ENCODE results near the gene PRKCB.

PRKCB gene

DNA sequence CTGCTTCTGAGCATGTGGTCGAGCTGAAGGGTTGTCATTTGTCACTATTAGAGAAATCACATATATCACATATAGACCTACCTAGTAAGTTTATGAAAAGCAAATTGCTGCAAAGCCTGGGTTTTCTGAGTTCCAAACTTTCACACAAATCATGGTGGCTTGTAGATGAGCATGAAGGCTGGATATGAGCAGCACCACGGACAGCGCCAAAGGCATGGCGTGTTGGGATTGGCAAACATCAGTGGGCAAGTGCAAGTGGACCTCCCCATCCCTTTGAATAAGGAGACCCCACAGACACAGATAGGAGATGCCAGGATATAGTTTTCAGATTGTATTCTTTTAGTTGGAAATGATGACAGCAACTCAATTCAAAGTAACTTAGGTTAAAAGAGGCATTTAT, 342.7 kb downstream of the PRKCB start:
- H3K27me3 ChIP-seq (ENCODE audit: control insufficient read depth in 5 of 5, insufficient read depth in 4 of 5, low read length in 5 of 5) = peaks cover 0 to 3% (median 0%) of the 10 kb centered on the region in 5 donors
- no peaks in the 10 kb centered on the region for H3K4me1 ChIP-seq (ENCODE audit: control insufficient read depth in 5 of 5, insufficient read depth in 5 of 5, low read length in 5 of 5)
- no peaks in the 10 kb centered on the region for H3K9me3 ChIP-seq (ENCODE audit: control insufficient read depth in 5 of 5, low read length in 5 of 5)
- no peak overlapping the region for H3K27ac ChIP-seq (ENCODE audit: low read depth, low read length)
- H3K4me3 ChIP-seq (ENCODE audit: low read depth in 1 of 5, low read length in 5 of 5) = no peak overlapping the region
- H3K36me3 ChIP-seq (ENCODE audit: control insufficient read depth in 5 of 5, insufficient read depth in 5 of 5, low read length in 5 of 5) = no peaks in the 10 kb centered on the region
- no peak overlapping the region for H3K9ac ChIP-seq (ENCODE audit: low read length in 5 of 5)

DNA sequence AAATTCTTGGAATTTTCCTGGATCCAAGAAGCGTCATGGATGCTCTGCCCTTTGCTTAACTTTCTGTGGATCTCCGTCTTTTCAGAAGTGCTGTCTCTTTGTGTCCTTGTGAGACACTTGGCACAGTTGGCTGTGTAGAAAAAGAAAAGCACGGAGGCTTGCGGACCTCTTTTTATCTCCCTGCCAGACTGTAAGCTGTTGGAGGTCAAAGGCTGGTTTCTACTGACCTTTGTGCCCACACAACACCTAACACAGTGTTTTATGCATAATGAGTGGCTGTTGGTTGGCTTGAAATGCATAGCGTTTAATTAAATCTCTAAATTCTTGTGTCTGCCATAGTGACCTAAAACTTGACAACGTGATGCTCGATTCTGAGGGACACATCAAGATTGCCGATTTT, 344.7 kb downstream of the PRKCB start:
- Histone ChIP-seq H3K9ac (ENCODE audit: low read length in 5 of 5) (no peak overlapping the region), H3K4me3 (ENCODE audit: low read depth in 1 of 5, low read length in 5 of 5) (no peak overlapping the region), H3K27me3 (ENCODE audit: control insufficient read depth in 5 of 5, insufficient read depth in 4 of 5, low read length in 5 of 5) (peaks cover 0 to 2% (median 0%) of the 10 kb centered on the region in 5 donors), H3K36me3 (ENCODE audit: control insufficient read depth in 5 of 5, insufficient read depth in 5 of 5, low read length in 5 of 5) (no peaks in the 10 kb centered on the region), H3K4me1 (ENCODE audit: control insufficient read depth in 5 of 5, insufficient read depth in 5 of 5, low read length in 5 of 5) (no peaks in the 10 kb centered on the region), H3K9me3 (ENCODE audit: control insufficient read depth in 5 of 5, low read length in 5 of 5) (no peaks in the 10 kb centered on the region), H3K27ac (ENCODE audit: low read depth, low read length) (no peak overlapping the region)

DNA sequence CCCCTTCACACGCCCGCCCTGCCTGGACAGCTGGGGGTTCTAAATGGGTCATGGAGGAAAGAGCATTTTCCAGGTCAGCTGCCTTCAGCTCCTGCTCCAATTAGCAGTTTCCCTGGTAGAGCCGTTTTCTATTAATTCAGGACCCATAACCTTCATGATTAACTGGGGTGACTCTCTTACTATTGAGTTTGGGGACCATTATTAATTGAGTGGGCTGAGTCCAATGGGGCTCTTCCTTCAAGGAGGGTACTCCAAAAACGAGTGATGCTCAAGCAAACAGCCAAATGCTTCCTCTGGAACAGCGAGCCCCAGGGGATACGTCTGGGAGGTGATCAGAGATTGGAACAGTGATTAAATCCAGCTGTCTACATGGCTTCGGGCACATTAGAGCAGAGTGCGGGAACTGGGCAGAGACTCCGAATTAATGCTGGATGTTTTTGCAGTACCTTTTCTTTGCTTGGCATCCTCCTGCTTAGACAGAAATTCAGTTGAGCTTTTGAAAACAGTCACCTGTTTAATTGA, 352.3 kb downstream of the PRKCB start:
- H3K9me3 ChIP-seq (ENCODE audit: control insufficient read depth in 5 of 5, low read length in 5 of 5) = no peaks in the 10 kb centered on the region
- peaks cover 0 to 5% (median 0%) of the 10 kb centered on the region in 5 donors for H3K36me3 ChIP-seq (ENCODE audit: control insufficient read depth in 5 of 5, insufficient read depth in 5 of 5, low read length in 5 of 5)
- H3K4me3 ChIP-seq (ENCODE audit: low read depth in 1 of 5, low read length in 5 of 5) = no peak overlapping the region
- no peak overlapping the region for H3K9ac ChIP-seq (ENCODE audit: low read length in 5 of 5)
- H3K27me3 ChIP-seq (ENCODE audit: control insufficient read depth in 5 of 5, insufficient read depth in 4 of 5, low read length in 5 of 5) = peaks cover 0 to 2% (median 0%) of the 10 kb centered on the region in 5 donors
- H3K27ac ChIP-seq (ENCODE audit: low read depth, low read length) = no peak overlapping the region
- no peaks in the 10 kb centered on the region for H3K4me1 ChIP-seq (ENCODE audit: control insufficient read depth in 5 of 5, insufficient read depth in 5 of 5, low read length in 5 of 5)

DNA sequence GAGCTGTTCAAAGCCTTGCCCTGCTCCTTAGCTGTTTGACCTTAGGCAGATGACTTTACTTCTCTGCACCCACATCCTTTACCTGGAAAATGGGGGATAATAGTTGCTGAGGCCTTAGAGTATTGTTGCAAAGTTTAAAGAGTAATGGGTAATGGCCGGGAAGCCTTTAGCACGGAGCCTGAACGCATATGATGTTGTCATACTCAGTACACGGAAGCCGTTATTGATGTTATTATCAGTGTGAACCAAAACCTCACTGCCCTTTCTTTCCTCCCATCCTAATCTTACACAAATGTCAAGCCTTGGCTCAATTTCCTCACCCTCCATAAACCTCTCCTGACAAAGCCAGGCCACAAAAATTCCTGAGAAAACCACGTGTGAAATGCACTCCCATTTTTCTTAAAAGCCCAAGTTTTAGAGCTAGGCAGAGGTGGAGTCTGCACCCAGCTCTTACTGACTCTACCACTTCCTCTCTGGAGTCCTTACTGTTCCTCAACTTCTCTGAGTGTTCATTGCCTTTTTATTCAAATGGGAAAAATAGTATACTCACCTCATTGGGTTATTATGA, 353.1 kb downstream of the PRKCB start:
- Histone ChIP-seq H3K4me3 (ENCODE audit: low read depth in 1 of 5, low read length in 5 of 5) (no peak overlapping the region), H3K36me3 (ENCODE audit: control insufficient read depth in 5 of 5, insufficient read depth in 5 of 5, low read length in 5 of 5) (peaks cover 0 to 5% (median 0%) of the 10 kb centered on the region in 5 donors), H3K27ac (ENCODE audit: low read depth, low read length) (no peak overlapping the region), H3K4me1 (ENCODE audit: control insufficient read depth in 5 of 5, insufficient read depth in 5 of 5, low read length in 5 of 5) (no peaks in the 10 kb centered on the region), H3K9me3 (ENCODE audit: control insufficient read depth in 5 of 5, low read length in 5 of 5) (no peaks in the 10 kb centered on the region), H3K9ac (ENCODE audit: low read length in 5 of 5) (no peak overlapping the region), H3K27me3 (ENCODE audit: control insufficient read depth in 5 of 5, insufficient read depth in 4 of 5, low read length in 5 of 5) (peaks cover 0 to 2% (median 0%) of the 10 kb centered on the region in 5 donors)

DNA sequence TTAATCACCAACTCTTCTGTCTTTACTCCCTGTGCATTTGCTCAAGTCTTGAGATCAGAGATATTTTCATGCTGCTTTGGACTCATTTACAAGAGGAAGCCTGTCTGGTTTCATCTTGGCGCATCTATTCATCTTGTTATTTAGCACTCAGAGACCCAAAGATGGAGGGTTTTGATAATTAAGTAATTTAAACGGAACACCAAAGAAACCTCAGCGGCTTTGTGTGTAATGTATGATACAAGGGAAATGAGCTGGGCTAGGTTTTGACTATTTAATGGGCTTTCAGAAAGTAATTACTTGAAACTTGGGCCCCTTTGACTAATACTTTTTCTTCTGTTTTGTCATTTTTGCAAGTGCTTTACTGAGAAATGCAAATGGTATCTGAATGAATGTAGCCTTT, 354.2 kb downstream of the PRKCB start:
- Histone ChIP-seq H3K27ac (ENCODE audit: low read depth, low read length) (no peak overlapping the region), H3K9ac (ENCODE audit: low read length in 5 of 5) (no peak overlapping the region), H3K27me3 (ENCODE audit: control insufficient read depth in 5 of 5, insufficient read depth in 4 of 5, low read length in 5 of 5) (peaks cover 0 to 2% (median 0%) of the 10 kb centered on the region in 5 donors), H3K4me3 (ENCODE audit: low read depth in 1 of 5, low read length in 5 of 5) (no peak overlapping the region), H3K36me3 (ENCODE audit: control insufficient read depth in 5 of 5, insufficient read depth in 5 of 5, low read length in 5 of 5) (peaks cover 0 to 5% (median 0%) of the 10 kb centered on the region in 5 donors), H3K4me1 (ENCODE audit: control insufficient read depth in 5 of 5, insufficient read depth in 5 of 5, low read length in 5 of 5) (no peaks in the 10 kb centered on the region), H3K9me3 (ENCODE audit: control insufficient read depth in 5 of 5, low read length in 5 of 5) (no peaks in the 10 kb centered on the region)

DNA sequence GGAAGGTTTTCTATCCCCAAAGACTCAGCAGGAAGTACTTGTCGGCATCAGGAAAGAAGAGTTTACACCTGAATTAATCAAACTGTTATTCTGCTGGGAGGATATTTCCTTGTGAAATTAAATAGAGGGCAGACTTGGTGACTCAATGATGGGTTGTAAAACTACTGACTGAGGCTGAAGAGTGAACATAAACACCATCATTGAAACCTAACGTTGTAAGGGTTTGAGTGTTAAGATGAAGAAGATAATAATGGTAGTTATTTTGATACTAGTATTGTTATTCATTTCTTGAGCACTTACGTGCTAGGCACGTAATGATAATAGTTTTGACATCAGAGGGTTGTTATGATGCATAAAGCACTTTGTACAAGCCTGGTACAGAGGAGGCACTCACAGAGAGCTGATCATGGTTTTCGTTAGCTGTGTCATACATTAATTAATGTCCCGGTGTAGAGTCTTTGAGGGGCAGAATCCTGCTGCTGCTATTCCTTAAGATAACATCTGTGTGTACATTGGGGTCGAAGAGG, 356.2 kb downstream of the PRKCB start:
- Histone ChIP-seq H3K4me3 (ENCODE audit: low read depth in 1 of 5, low read length in 5 of 5) (no peak overlapping the region), H3K9me3 (ENCODE audit: control insufficient read depth in 5 of 5, low read length in 5 of 5) (no peaks in the 10 kb centered on the region), H3K27me3 (ENCODE audit: control insufficient read depth in 5 of 5, insufficient read depth in 4 of 5, low read length in 5 of 5) (peaks cover 0 to 2% (median 0%) of the 10 kb centered on the region in 5 donors), H3K4me1 (ENCODE audit: control insufficient read depth in 5 of 5, insufficient read depth in 5 of 5, low read length in 5 of 5) (no peaks in the 10 kb centered on the region), H3K36me3 (ENCODE audit: control insufficient read depth in 5 of 5, insufficient read depth in 5 of 5, low read length in 5 of 5) (peaks cover 0 to 5% (median 0%) of the 10 kb centered on the region in 5 donors), H3K27ac (ENCODE audit: low read depth, low read length) (no peak overlapping the region), H3K9ac (ENCODE audit: low read length in 5 of 5) (no peak overlapping the region)

DNA sequence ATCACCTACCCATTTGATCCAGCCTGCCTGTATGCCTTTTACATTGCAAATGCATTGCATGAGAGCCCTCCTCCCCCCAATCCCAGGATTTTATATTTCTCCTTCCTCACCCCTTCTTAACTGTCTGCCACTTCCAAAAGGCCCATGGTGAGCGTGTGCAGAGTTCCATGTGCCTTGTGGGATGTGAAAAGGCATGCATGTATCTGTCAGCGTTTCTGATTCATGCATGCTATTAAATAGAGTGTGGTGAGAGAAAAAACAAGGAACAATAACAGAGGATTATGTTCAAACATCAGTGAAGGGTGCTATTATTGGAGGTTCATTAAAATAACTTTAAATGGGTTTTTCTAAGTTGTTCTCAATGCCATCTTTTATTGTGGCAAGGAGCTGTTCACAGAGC, 359.4 kb downstream of the PRKCB start:
- H3K27ac ChIP-seq (ENCODE audit: low read depth, low read length) = no peak overlapping the region
- no peaks in the 10 kb centered on the region for H3K9me3 ChIP-seq (ENCODE audit: control insufficient read depth in 5 of 5, low read length in 5 of 5)
- H3K9ac ChIP-seq (ENCODE audit: low read length in 5 of 5) = no peak overlapping the region
- no peak overlapping the region for H3K4me3 ChIP-seq (ENCODE audit: low read depth in 1 of 5, low read length in 5 of 5)
- H3K36me3 ChIP-seq (ENCODE audit: control insufficient read depth in 5 of 5, insufficient read depth in 5 of 5, low read length in 5 of 5) = peaks cover 0 to 5% (median 0%) of the 10 kb centered on the region in 5 donors
- no peaks in the 10 kb centered on the region for H3K4me1 ChIP-seq (ENCODE audit: control insufficient read depth in 5 of 5, insufficient read depth in 5 of 5, low read length in 5 of 5)
- H3K27me3 ChIP-seq (ENCODE audit: control insufficient read depth in 5 of 5, insufficient read depth in 4 of 5, low read length in 5 of 5) = peaks cover 0 to 2% (median 0%) of the 10 kb centered on the region in 5 donors

DNA sequence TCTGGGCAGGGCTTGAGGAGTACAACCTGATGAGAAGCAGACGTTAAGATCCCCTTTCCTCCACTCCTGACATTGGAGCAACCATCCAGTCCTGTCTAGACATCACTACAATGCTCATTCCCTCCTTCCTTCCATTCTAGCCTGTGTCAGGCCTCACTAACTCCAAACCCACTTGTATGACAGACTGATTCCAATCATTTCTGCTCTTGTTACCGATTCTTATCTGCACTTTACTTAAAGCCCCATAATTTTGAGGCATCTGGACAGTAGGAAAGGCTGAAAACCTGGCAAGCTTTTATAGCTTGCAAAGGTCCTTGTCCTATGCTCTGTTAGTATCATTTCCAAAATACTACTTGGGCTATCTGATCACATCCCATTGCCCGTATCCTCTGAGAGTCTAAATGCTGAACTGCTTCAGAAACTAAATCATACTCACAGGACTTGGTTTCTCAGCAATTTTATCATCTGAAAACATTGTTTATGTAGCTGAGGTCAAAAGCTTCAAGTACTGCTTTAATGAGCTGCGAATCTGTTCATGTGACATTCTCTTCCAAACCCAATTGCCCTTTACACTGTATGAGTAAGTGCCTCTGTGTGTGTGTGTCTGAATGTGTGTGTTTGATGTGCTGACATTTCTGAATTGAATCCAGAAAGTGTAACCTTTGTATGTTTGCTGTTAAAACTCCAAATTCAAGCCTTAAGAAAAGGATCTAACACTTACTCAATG, 363.2 kb downstream of the PRKCB start:
- H3K9me3 ChIP-seq (ENCODE audit: control insufficient read depth in 5 of 5, low read length in 5 of 5) = no peaks in the 10 kb centered on the region
- no peak overlapping the region for H3K27ac ChIP-seq (ENCODE audit: low read depth, low read length)
- no peaks in the 10 kb centered on the region for H3K36me3 ChIP-seq (ENCODE audit: control insufficient read depth in 5 of 5, insufficient read depth in 5 of 5, low read length in 5 of 5)
- no peaks in the 10 kb centered on the region for H3K4me1 ChIP-seq (ENCODE audit: control insufficient read depth in 5 of 5, insufficient read depth in 5 of 5, low read length in 5 of 5)
- no peak overlapping the region for H3K4me3 ChIP-seq (ENCODE audit: low read depth in 1 of 5, low read length in 5 of 5)
- H3K9ac ChIP-seq (ENCODE audit: low read length in 5 of 5) = no peak overlapping the region
- no peaks in the 10 kb centered on the region for H3K27me3 ChIP-seq (ENCODE audit: control insufficient read depth in 5 of 5, insufficient read depth in 4 of 5, low read length in 5 of 5)

DNA sequence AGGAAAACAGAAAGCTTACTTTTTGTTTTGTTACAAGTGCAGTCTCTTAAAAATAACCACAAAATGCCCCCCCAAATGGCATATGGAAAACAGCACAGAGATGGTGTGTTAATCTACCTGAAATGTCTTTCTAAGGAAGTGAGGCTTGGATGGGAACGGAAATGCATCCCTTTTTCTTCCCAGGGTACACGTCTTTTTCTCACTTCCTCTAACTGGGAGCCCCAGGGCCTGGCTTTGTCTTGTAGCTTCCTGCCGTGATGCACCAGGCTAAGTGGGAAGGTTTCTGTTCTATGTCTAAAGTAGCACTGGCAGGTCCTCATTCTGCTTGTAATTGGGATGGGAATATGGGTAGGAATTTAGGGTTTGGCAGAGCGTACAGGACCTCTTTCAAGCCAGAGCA, 367.9 kb downstream of the PRKCB start:
- H3K9ac ChIP-seq (ENCODE audit: low read length in 5 of 5) = no peak overlapping the region
- H3K4me3 ChIP-seq (ENCODE audit: low read depth in 1 of 5, low read length in 5 of 5) = no peak overlapping the region
- H3K27me3 ChIP-seq (ENCODE audit: control insufficient read depth in 5 of 5, insufficient read depth in 4 of 5, low read length in 5 of 5) = peaks cover 0 to 3% (median 0%) of the 10 kb centered on the region in 5 donors
- H3K27ac ChIP-seq (ENCODE audit: low read depth, low read length) = no peak overlapping the region
- no peaks in the 10 kb centered on the region for H3K36me3 ChIP-seq (ENCODE audit: control insufficient read depth in 5 of 5, insufficient read depth in 5 of 5, low read length in 5 of 5)
- no peaks in the 10 kb centered on the region for H3K4me1 ChIP-seq (ENCODE audit: control insufficient read depth in 5 of 5, insufficient read depth in 5 of 5, low read length in 5 of 5)
- H3K9me3 ChIP-seq (ENCODE audit: control insufficient read depth in 5 of 5, low read length in 5 of 5) = no peaks in the 10 kb centered on the region

DNA sequence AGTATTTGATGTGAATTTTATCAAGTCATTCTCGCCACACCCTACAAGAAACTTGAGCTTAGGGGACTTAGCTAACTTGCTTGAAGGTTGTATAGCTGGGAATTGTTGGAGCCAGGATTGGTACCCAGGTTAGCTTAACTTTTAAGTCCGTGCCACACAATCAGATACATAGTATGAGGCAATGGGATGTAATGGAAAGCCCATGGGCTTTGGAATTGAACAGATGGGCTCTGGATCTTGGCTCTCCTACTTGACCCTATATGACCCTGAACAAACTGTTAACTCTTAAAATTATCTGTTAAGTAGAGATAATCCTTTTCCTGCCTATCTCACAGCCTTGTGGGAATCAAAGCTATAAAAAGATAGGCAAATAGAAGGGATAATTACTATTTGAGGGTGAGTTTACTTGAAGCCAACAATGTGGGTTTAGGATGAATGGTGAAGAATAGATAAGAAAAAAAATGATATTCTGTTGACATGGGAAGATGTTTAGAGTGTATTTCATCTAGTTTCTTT, 368.4 kb downstream of the PRKCB start:
- H3K9me3 ChIP-seq (ENCODE audit: control insufficient read depth in 5 of 5, low read length in 5 of 5) = no peaks in the 10 kb centered on the region
- no peak overlapping the region for H3K4me3 ChIP-seq (ENCODE audit: low read depth in 1 of 5, low read length in 5 of 5)
- H3K36me3 ChIP-seq (ENCODE audit: control insufficient read depth in 5 of 5, insufficient read depth in 5 of 5, low read length in 5 of 5) = peaks cover 0 to 4% (median 0%) of the 10 kb centered on the region in 5 donors
- H3K4me1 ChIP-seq (ENCODE audit: control insufficient read depth in 5 of 5, insufficient read depth in 5 of 5, low read length in 5 of 5) = no peaks in the 10 kb centered on the region
- no peak overlapping the region for H3K9ac ChIP-seq (ENCODE audit: low read length in 5 of 5)
- no peak overlapping the region for H3K27ac ChIP-seq (ENCODE audit: low read depth, low read length)
- peaks cover 0 to 3% (median 0%) of the 10 kb centered on the region in 5 donors for H3K27me3 ChIP-seq (ENCODE audit: control insufficient read depth in 5 of 5, insufficient read depth in 4 of 5, low read length in 5 of 5)

Data from subcutaneous abdominal adipose tissue (tissue), 5 donors.